ENCODE data around the gene NGDN. TPM values are rescaled to one million over a fixed set of nuclear protein-coding genes. Genes with fewer than 3 reads are reported as not detected.

NGDN gene
- total RNA-seq, 1 experiment from 2014 or later: 42.2 TPM

DNA sequence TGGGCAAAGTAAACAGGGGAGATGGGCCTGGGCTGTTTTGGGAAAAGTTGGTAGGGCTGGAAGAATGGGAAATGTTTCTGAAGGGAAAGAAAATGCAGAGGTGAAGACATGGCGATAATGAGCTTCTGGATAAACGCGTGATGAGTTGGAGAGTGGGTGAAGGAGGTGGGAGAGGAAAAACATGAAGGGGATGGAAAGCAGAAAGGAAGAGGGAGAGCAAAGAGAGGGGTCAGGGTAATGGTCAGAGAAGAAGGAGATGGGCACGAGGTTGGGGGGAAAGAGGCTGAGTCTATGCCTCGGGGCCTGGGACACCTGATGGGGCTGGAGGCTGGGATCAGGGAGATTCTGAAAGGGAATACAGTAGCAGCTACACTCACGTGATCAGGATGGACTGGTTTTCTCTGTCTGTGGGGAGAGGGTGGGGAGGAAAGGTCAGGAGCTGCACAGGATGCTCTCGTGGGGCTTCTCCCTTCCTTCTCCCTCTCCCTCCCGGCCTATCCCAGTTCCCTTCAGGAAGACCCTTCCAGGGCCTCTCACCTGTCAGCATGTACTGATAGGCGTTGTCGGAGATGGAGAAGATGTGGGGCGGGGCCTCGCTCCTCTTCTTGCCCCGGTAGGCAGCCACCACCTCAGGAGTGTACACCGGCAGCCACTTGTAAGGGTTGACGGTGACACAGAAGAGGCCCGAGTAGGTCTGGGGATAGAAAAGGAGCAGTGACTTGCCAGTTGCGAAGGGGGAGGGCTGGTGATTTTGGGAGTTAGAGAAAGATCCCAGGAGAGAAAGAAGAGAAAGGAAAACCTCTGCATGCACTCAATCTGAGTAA lies 37.2 kb upstream of the NGDN start:
- Mint-ChIP-seq H3K9me3 (ENCODE audit: low read depth, unreplicated experiment) (no peaks in the 10 kb centered on the region), H3K27me3 (ENCODE audit: unreplicated experiment) (peaks cover 65% of the 10 kb centered on the region), H3K36me3 (ENCODE audit: insufficient read depth, unreplicated experiment) (no peaks in the 10 kb centered on the region), H3K4me1 (ENCODE audit: low read depth, unreplicated experiment) (no peaks in the 10 kb centered on the region), H3K27ac (ENCODE audit: unreplicated experiment) (no peak overlapping the region), H3K4me3 (ENCODE audit: low read depth, unreplicated experiment) (no peak overlapping the region)
- CTCF ChIA-PET: no interaction called here
- BruUV-seq (replicated peaks): no TSS peak
- DNase-seq: no peak
- intact Hi-C loops (cut with micrococcal nuclease; ENCODE audit: unreplicated experiment): no loop called here
- TF ChIP-seq, protein P1, sequence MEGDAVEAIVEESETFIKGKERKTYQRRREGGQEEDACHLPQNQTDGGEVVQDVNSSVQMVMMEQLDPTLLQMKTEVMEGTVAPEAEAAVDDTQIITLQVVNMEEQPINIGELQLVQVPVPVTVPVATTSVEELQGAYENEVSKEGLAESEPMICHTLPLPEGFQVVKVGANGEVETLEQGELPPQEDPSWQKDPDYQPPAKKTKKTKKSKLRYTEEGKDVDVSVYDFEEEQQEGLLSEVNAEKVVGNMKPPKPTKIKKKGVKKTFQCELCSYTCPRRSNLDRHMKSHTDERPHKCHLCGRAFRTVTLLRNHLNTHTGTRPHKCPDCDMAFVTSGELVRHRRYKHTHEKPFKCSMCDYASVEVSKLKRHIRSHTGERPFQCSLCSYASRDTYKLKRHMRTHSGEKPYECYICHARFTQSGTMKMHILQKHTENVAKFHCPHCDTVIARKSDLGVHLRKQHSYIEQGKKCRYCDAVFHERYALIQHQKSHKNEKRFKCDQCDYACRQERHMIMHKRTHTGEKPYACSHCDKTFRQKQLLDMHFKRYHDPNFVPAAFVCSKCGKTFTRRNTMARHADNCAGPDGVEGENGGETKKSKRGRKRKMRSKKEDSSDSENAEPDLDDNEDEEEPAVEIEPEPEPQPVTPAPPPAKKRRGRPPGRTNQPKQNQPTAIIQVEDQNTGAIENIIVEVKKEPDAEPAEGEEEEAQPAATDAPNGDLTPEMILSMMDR (IDR thresholded peaks at IDR 0.05; ENCODE audit: unreplicated experiment): no peak

DNA sequence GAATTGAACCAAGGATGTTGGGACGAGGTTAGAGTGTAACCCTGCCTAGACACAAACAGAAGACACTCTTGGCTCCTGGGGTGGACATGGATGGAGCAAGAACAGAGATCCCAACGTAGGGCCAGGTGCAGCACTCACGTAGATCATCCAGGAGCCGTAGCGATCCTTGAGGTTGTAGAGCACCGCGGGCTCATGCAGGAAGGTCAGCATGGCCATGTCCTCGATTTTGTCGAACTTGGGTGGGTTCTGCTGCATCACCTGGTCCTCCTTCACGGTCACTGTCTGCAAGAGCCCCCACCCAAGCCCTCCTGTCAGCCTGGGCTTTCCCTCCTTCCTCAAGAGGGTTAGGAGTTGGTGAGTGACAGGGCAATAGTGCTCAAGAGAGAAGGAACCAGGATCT lies 36.6 kb upstream of the NGDN start:
- Mint-ChIP-seq H3K4me3 (ENCODE audit: low read depth, unreplicated experiment) (no peak overlapping the region), H3K27me3 (ENCODE audit: unreplicated experiment) (peaks cover 71% of the 10 kb centered on the region), H3K4me1 (ENCODE audit: low read depth, unreplicated experiment) (no peaks in the 10 kb centered on the region), H3K36me3 (ENCODE audit: insufficient read depth, unreplicated experiment) (no peaks in the 10 kb centered on the region), H3K9me3 (ENCODE audit: low read depth, unreplicated experiment) (no peaks in the 10 kb centered on the region), H3K27ac (ENCODE audit: unreplicated experiment) (no peak overlapping the region)
- no TSS peak for BruUV-seq (replicated peaks)
- no peak for DNase-seq
- CTCF ChIA-PET: no interaction called here
- TF ChIP-seq, protein P1 (IDR thresholded peaks at IDR 0.05; ENCODE audit: unreplicated experiment): no peak
- intact Hi-C loops (cut with micrococcal nuclease; ENCODE audit: unreplicated experiment): no loop called here

DNA sequence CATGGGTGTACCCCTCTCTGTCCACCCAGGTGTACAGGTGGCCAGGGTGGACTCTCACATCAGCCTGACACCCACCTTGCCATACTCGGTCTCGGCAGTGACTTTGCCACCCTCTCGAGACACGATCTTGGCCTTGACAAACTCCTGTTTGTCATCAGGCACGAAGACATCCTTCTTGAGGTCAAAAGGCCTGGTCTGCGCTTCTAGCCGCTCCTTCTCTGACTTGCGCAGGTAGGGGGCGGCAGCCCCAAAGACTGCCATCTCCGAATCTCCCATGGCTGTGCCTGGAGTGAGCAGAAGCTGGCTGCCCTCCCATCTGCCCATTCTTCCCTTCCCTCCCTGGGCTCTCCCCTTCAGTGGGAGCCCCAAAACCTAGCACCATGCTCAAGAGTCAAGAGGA lies 36.0 kb upstream of the NGDN start:
- BruUV-seq (replicated peaks): no TSS peak
- H3K36me3 Mint-ChIP-seq (ENCODE audit: insufficient read depth, unreplicated experiment): no peaks in the 10 kb centered on the region
- TF ChIP-seq, protein P1 (IDR thresholded peaks at IDR 0.05; ENCODE audit: unreplicated experiment): no peak
- intact Hi-C loops (cut with micrococcal nuclease; ENCODE audit: unreplicated experiment): no loop called here
- no peaks in the 10 kb centered on the region for H3K9me3 Mint-ChIP-seq (ENCODE audit: low read depth, unreplicated experiment)
- H3K4me1 Mint-ChIP-seq (ENCODE audit: low read depth, unreplicated experiment): no peaks in the 10 kb centered on the region
- no peak for DNase-seq
- no peak overlapping the region for H3K4me3 Mint-ChIP-seq (ENCODE audit: low read depth, unreplicated experiment)
- CTCF ChIA-PET: no interaction called here
- H3K27ac Mint-ChIP-seq (ENCODE audit: unreplicated experiment): no peak overlapping the region
- H3K27me3 Mint-ChIP-seq (ENCODE audit: unreplicated experiment): peaks cover 76% of the 10 kb centered on the region

DNA sequence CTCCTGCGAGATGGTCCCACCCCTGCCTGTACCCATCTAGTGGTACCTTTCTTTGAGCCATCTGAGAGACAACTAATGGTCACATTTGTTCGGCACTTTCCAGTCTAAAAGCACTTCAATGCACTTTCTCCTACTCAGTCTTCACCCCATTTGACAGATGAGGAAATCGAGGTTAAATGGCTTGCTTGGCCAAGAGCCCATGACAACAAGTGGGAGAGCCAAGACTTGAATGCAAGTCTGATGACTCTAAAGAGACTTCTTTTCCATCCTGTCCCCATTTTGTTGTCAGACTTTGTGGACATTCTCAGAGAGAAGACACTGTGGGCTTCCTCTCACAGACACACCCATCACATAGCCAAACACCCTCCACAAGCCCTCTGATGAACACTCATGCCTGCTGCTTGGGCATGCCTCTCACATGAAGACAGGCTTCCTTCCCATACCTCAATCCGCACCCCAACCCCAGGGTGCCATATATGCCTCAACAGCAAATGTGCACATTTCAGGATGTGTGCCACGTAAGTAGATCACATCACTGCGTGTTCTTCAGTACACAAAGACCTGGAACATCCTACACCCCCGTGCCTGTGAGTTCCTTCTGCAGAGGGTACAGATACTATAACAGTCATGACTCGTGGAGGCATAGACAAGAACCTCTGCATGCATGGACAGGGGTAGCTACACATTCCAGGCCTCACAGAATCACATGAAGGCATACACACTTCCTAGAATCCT lies 34.8 kb upstream of the NGDN start:
- CTCF ChIA-PET: no interaction called here
- TF ChIP-seq, protein P1 (IDR thresholded peaks at IDR 0.05; ENCODE audit: unreplicated experiment): no peak
- Mint-ChIP-seq H3K27me3 (ENCODE audit: unreplicated experiment) (peaks cover 77% of the 10 kb centered on the region), H3K4me3 (ENCODE audit: low read depth, unreplicated experiment) (no peak overlapping the region), H3K4me1 (ENCODE audit: low read depth, unreplicated experiment) (no peaks in the 10 kb centered on the region), H3K36me3 (ENCODE audit: insufficient read depth, unreplicated experiment) (no peaks in the 10 kb centered on the region), H3K9me3 (ENCODE audit: low read depth, unreplicated experiment) (no peaks in the 10 kb centered on the region), H3K27ac (ENCODE audit: unreplicated experiment) (no peak overlapping the region)
- intact Hi-C loops (cut with micrococcal nuclease; ENCODE audit: unreplicated experiment): no loop called here
- BruUV-seq (replicated peaks): no TSS peak
- no peak for DNase-seq
